Activated naive CD8-positive, alpha-beta T cell treated with anti-CD3 and anti-CD28 coated beads, Interleukin-2, amount 50 U/mL, for 24 hours (primary cell): ENCODE data around the gene FCN1.

ENCODE experiments used
- ATAC-seq: fragments of 150-1000 bp; cut with Tn5 transposase; one replicate; pipeline ENCODE4 v1.10.0; 2021
- DNase-seq: peaks from one replicate; pipeline ENCODE4 v3.0.0; 2021
- H3K27ac Mint-ChIP-seq: one replicate; pipeline ENCODE4 v1.8.0; 2021; ENCODE audit warnings: mild to moderate bottlenecking, mixed read lengths
- H3K27me3 Mint-ChIP-seq: one replicate; pipeline ENCODE4 v1.8.0; 2021; ENCODE audit warnings: mixed read lengths
- H3K36me3 Mint-ChIP-seq: one replicate; pipeline ENCODE4 v1.8.0; 2021; ENCODE audit warnings: low read depth, mixed read lengths
- H3K4me1 Mint-ChIP-seq: one replicate; pipeline ENCODE4 v1.8.0; 2021; ENCODE audit warnings: mixed read lengths
- H3K4me3 Mint-ChIP-seq: one replicate; pipeline ENCODE4 v1.8.0; 2021; ENCODE audit warnings: mild to moderate bottlenecking, moderate library complexity, mixed read lengths
- H3K9me3 Mint-ChIP-seq: one replicate; pipeline ENCODE4 v1.8.0; 2021; ENCODE audit warnings: mixed read lengths

FCN1 gene

GRCh38 chr9:134945509-134946275 is 28.0 kb upstream of the FCN1 start:
- H3K4me3 Mint-ChIP-seq = no peak overlapping the region
- H3K9me3 Mint-ChIP-seq = no peaks in the 10 kb centered on the region
- no peak for ATAC-seq
- H3K36me3 Mint-ChIP-seq = no peaks in the 10 kb centered on the region
- no peak overlapping the region for H3K27ac Mint-ChIP-seq
- H3K27me3 Mint-ChIP-seq = peaks cover 4% of the 10 kb centered on the region
- DNase-seq = no peak
- no peaks in the 10 kb centered on the region for H3K4me1 Mint-ChIP-seq

- no peaks in the 10 kb centered on the region for H3K36me3 Mint-ChIP-seq
Observed at GRCh38 chr9:134944916-134945315, 27.2 kb upstream of the FCN1 start.

GRCh38 chr9:134944351-134944802 is 26.7 kb upstream of the FCN1 start:
- DNase-seq = no peak
- no peaks in the 10 kb centered on the region for H3K36me3 Mint-ChIP-seq
- peaks cover 5% of the 10 kb centered on the region for H3K27me3 Mint-ChIP-seq
- H3K4me3 Mint-ChIP-seq = no peak overlapping the region
- no peaks in the 10 kb centered on the region for H3K4me1 Mint-ChIP-seq
- no peaks in the 10 kb centered on the region for H3K9me3 Mint-ChIP-seq
- ATAC-seq = no peak
- H3K27ac Mint-ChIP-seq = no peak overlapping the region

More at GRCh38 chr9:134944916-134945315, 27.2 kb upstream of the FCN1 start:
- Mint-ChIP-seq H3K27ac (no peak overlapping the region), H3K4me3 (no peak overlapping the region), H3K4me1 (no peaks in the 10 kb centered on the region), H3K9me3 (no peaks in the 10 kb centered on the region), H3K27me3 (peaks cover 4% of the 10 kb centered on the region)
- ATAC-seq (no peak), DNase-seq (no peak)

- H3K9me3 Mint-ChIP-seq = no peaks in the 10 kb centered on the region
- no peak for ATAC-seq
- DNase-seq = no peak
- H3K36me3 Mint-ChIP-seq = no peaks in the 10 kb centered on the region
- no peak overlapping the region for H3K27ac Mint-ChIP-seq
- peaks cover 6% of the 10 kb centered on the region for H3K27me3 Mint-ChIP-seq
- H3K4me3 Mint-ChIP-seq = no peak overlapping the region
- H3K4me1 Mint-ChIP-seq = no peaks in the 10 kb centered on the region
Observed at GRCh38 chr9:134943836-134944235, 26.1 kb upstream of the FCN1 start.

DNA sequence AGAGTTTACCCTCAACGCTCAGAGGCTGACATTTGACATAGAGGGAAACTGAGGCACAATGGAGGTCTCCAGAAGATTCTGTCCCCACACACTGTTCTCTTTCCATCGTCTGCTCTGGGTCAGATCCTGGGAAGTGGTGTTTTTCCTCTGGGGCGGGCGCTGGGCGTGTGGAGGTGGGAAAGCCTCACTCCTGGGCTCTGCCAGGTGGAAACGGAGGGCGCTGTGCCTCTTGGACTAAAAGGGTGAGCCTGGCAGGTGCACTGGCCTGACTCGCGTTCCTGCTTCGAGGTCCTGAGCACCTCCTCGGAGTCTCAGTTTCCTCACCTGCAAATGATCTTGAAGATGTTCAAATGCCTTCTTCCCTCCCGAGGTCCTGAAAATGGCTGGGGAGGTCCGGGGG is 25.7 kb upstream of the FCN1 start:
- DNase-seq (no peak), ATAC-seq (no peak)
- no peak overlapping the region for H3K4me3 Mint-ChIP-seq
- no peak overlapping the region for H3K27ac Mint-ChIP-seq
- no peaks in the 10 kb centered on the region for H3K36me3 Mint-ChIP-seq
- H3K9me3 Mint-ChIP-seq = no peaks in the 10 kb centered on the region
- peaks cover 6% of the 10 kb centered on the region for H3K27me3 Mint-ChIP-seq
- H3K4me1 Mint-ChIP-seq = no peaks in the 10 kb centered on the region

GRCh38 chr9:134942788-134943184 is 25.1 kb upstream of the FCN1 start:
- Mint-ChIP-seq H3K4me1 (no peaks in the 10 kb centered on the region), H3K4me3 (no peak overlapping the region), H3K9me3 (no peaks in the 10 kb centered on the region), H3K36me3 (no peaks in the 10 kb centered on the region), H3K27ac (no peak overlapping the region), H3K27me3 (peaks cover 6% of the 10 kb centered on the region)
- no peak for ATAC-seq
- no peak for DNase-seq

GRCh38 chr9:134942011-134942787 is 24.5 kb upstream of the FCN1 start:
- H3K4me3 Mint-ChIP-seq = no peak overlapping the region
- no peaks in the 10 kb centered on the region for H3K36me3 Mint-ChIP-seq
- no peak overlapping the region for H3K27ac Mint-ChIP-seq
- ATAC-seq = no peak
- no peak for DNase-seq
- H3K4me1 Mint-ChIP-seq = no peaks in the 10 kb centered on the region
- H3K27me3 Mint-ChIP-seq = peaks cover 6% of the 10 kb centered on the region
- H3K9me3 Mint-ChIP-seq = no peaks in the 10 kb centered on the region

GRCh38 chr9:134940236-134941208 is 22.8 kb upstream of the FCN1 start:
- no peak for DNase-seq
- no peak overlapping the region for H3K27ac Mint-ChIP-seq
- peaks cover 6% of the 10 kb centered on the region for H3K27me3 Mint-ChIP-seq
- no peaks in the 10 kb centered on the region for H3K4me1 Mint-ChIP-seq
- no peaks in the 10 kb centered on the region for H3K9me3 Mint-ChIP-seq
- no peak for ATAC-seq
- no peak overlapping the region for H3K4me3 Mint-ChIP-seq
- no peaks in the 10 kb centered on the region for H3K36me3 Mint-ChIP-seq

DNA sequence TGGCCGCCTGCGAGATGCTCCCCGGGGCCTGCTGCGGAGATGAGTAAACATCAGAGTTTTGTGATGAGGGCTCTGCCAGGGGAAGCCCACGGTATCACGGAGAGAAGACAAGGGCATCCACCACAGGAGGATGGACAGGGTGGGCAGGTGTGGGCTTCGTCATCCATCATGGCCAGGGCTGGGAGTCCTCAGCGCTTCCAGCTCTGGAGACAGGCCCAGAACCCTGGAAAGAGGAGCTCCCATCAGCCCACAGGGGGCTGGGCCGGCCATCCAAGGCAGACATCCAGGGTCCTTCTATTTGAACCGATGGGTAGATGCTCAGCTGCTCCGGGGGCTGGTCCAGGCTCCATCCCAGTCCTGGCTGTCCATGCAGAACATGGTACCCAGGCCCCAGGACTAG is 22.1 kb upstream of the FCN1 start:
- Mint-ChIP-seq H3K27me3 (peaks cover 6% of the 10 kb centered on the region), H3K27ac (no peak overlapping the region), H3K9me3 (no peaks in the 10 kb centered on the region), H3K36me3 (no peaks in the 10 kb centered on the region), H3K4me3 (no peak overlapping the region), H3K4me1 (no peaks in the 10 kb centered on the region)
- ATAC-seq = no peak
- DNase-seq = no peak

DNA sequence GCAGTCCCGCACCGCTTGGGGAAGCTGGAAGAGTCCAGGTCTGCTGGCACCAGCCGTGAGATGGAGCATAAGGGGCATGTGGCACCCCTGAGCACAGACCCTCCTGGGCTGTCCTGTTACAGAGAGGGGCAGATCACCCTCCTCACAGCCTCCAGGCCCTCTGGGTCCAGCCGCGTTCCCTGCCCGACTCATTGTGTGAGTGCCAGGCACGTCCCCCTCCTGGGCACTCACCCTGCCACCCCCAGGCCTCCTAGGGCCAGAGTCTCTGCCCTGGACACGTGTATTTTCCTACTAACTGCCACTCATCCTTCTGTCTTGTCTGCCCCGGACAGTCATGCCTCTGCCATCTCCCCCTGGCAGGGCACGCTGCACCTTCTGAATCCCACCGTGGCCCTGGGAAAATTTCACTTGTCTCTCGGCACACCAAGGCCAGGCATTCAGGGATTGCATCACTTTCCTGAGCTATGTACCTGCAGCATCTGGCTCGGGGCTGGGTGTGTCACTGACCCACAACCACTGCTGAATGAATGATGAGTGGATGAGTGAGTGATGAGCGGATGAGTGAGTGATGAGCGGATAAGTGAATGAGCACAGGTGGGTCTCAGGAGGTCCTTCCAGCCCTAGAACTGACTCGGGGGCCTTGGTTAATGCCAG is 21.5 kb upstream of the FCN1 start:
- Mint-ChIP-seq H3K9me3 (no peaks in the 10 kb centered on the region), H3K27ac (no peak overlapping the region), H3K4me1 (no peaks in the 10 kb centered on the region), H3K36me3 (no peaks in the 10 kb centered on the region), H3K4me3 (no peak overlapping the region), H3K27me3 (peaks cover 6% of the 10 kb centered on the region)
- ATAC-seq = no peak
- DNase-seq = no peak

DNA sequence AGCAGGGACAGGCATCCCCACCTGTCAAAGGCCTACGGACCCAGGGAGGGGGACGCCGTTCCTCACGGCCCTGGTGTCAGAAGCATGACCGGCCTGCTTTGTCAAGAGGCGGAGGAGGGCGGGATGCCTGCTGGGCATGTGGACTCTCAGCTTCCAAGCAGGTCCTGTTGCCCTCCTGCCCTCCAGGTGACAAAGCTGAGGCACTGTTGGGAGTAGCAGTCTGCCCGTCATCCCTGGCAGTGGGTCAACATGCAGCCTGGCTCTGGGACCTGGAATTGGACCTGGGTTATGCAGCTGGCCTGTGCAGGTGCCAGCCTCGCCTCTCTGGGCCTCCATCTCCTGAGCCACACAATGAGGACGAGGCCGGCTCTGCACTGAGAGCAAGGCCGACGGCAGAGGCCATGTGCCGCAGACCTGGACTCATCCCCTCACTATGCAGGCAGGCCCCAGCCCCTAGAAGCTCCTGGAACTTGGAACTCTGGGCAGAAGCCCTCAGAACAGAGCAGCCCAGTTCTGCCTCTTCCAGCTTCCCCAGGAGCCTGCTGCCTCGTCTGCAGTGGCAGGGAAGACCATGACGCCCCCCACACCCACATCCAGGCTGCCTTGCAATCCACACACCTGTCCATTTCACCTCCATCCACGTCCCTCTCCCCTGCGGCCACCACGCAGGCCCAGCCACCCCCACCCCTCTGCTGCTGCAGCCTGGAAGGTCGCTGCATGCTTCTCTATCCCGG is 20.8 kb upstream of the FCN1 start:
- DNase-seq (no peak), ATAC-seq (no peak)
- no peaks in the 10 kb centered on the region for H3K36me3 Mint-ChIP-seq
- no peak overlapping the region for H3K27ac Mint-ChIP-seq
- H3K4me3 Mint-ChIP-seq = no peak overlapping the region
- H3K4me1 Mint-ChIP-seq = no peaks in the 10 kb centered on the region
- H3K27me3 Mint-ChIP-seq = peaks cover 6% of the 10 kb centered on the region
- H3K9me3 Mint-ChIP-seq = no peaks in the 10 kb centered on the region

DNA sequence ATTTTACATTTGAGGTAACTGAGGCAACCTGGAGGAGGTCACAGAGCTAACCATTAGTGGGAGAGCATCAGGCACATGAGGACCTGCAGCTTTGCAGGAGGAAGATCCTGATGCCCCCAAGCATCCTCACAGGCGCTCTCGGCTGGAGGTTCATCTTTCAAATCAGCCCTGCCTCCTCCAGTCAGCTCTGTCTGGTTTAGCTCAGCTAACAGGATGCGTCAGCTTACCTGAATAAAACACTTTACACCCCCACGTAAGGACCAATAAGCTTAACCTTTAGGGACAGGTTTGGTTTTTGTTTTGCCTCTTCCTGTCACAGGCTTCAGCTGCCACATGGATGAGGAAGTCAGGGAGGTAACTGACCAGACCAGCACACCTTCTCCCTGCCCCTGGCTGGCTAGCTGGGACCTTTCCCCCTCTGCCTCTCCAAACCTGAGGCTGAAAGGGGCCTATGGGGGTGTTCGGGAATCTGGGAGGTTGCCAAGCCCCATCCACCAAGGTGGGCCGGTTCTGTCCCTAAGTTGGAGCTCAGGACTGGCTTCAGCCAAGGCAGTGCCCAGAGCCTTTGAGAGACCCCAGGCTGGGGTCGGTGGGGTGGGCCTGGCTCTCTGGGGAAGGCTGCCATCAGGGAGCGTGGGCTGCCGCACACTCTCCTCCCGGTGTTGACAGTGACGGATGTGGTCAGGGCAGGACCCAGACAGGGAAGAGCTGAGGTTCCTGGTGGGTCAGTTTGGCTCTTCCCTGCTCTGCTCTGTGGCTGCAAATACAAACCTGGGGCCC is 20.0 kb upstream of the FCN1 start:
- ATAC-seq (no peak), DNase-seq (no peak)
- no peaks in the 10 kb centered on the region for H3K9me3 Mint-ChIP-seq
- no peaks in the 10 kb centered on the region for H3K36me3 Mint-ChIP-seq
- peaks cover 4% of the 10 kb centered on the region for H3K27me3 Mint-ChIP-seq
- H3K4me3 Mint-ChIP-seq = no peak overlapping the region
- H3K4me1 Mint-ChIP-seq = no peaks in the 10 kb centered on the region
- no peak overlapping the region for H3K27ac Mint-ChIP-seq

GRCh38 chr9:134937164-134937555 is 19.4 kb upstream of the FCN1 start:
- no peak for ATAC-seq
- Mint-ChIP-seq H3K4me3 (no peak overlapping the region), H3K9me3 (no peaks in the 10 kb centered on the region), H3K27ac (no peak overlapping the region), H3K36me3 (no peaks in the 10 kb centered on the region), H3K4me1 (no peaks in the 10 kb centered on the region), H3K27me3 (peaks cover 4% of the 10 kb centered on the region)
- DNase-seq = no peak
